HCT116 (cell line): ENCODE data around the gene MLLT6. TPM values are rescaled to one million over a fixed set of nuclear protein-coding genes. Genes with fewer than 3 reads are reported as not detected.

Experiments
- ATAC-seq: fragments of 200-7000 bp; cut with Tn5 transposase; 2 replicates; pipeline ENCODE4 v1.9.1; 2020; ENCODE audit warnings: mild to moderate bottlenecking, moderate library complexity
- BruUV-seq: library from RNA; stranded (reverse); fragments of 400-500 nt; replicated peaks from 2 replicates; lab custom pipeline; 2021; lab: Mats Ljungman, UMichigan
- CTCF ChIA-PET: fragments of 300-600 bp; sonication (Branson Sonifier 250); formaldehyde crosslinking; loops from one replicate; lab custom pipeline; 2021; ENCODE audit warnings: antibody characterized with exemption; lab: Charles Lee
- POLR2A ChIA-PET: fragments of 300-600, 350-600 bp; sonication (Branson Sonifier 250); formaldehyde crosslinking; loops from one replicate; lab custom pipeline; 2021; ENCODE audit warnings: antibody characterized with exemption; lab: Charles Lee
- RAD21 ChIA-PET, 2 experiments: fragments of 300-600 bp; sonication (Branson Sonifier 250); formaldehyde crosslinking; loops; one replicate each; lab custom pipeline; 2023; ENCODE audit warnings: low total read pairs in 2 of 2; ENCODE audit not compliant: uncharacterized antibody in 2 of 2, unreplicated experiment in 2 of 2, low non-redundant PET in 1 of 2; lab: Charles Lee
- DNase-seq: peaks from one replicate; pipeline ENCODE4 v3.0.0-alpha.2; 2010; ENCODE audit warnings: low read depth, low spot score
- H2AFZ ChIP-seq: fragments of 200-600 bp; shearing (Covaris generic), sonication (generic); 2 replicates; pipeline ENCODE4 v1.6.1; 2017; ENCODE audit warnings: low read depth, mixed run types, mixed read lengths, antibody characterized with exemption, low read length; ENCODE audit not compliant: poor library complexity, severe bottlenecking
- H3K27ac ChIP-seq: 2 replicates; pipeline ENCODE4 v1.5.1; 2012; ENCODE audit warnings: low read depth, low read length
- H3K27me3 ChIP-seq: fragments of 200-600 bp; sonication (generic); 2 replicates; pipeline ENCODE4 v1.6.1; 2016; ENCODE audit warnings: mixed run types, low read length, mixed read lengths; ENCODE audit not compliant: insufficient read depth
- H3K36me3 ChIP-seq, 2 experiments: fragments of 200-500 bp in 1 of 2; fragments of 200-600 bp in 1 of 2; sonication (Bioruptor generic) in 1 of 2; sonication (generic) in 1 of 2; 2 replicates each; pipeline versions ENCODE4 v1.5.1 to v1.6.1; 2014 to 2016; ENCODE audit warnings: low read length in 2 of 2, inconsistent platforms in 1 of 2, mixed read lengths in 1 of 2, mixed run types in 1 of 2; ENCODE audit not compliant: insufficient read depth in 2 of 2, control insufficient read depth in 1 of 2
- H3K4me1 ChIP-seq, 2 experiments: fragments of 200-600 bp in 1 of 2; sonication (generic) in 1 of 2; 2 replicates each; pipeline versions ENCODE4 v1.5.1 to v1.6.1; 2012 to 2017; ENCODE audit warnings: low read length in 2 of 2, inconsistent platforms in 1 of 2, mild to moderate bottlenecking in 1 of 2, mixed read lengths in 1 of 2, mixed run types in 1 of 2, moderate library complexity in 1 of 2; ENCODE audit not compliant: insufficient read depth in 2 of 2, control insufficient read depth in 1 of 2
- H3K4me2 ChIP-seq: fragments of 200-600 bp; sonication (generic); 2 replicates; pipeline ENCODE4 v1.6.1; 2017; ENCODE audit warnings: mixed run types, low read length, mixed read lengths
- H3K4me3 ChIP-seq, 2 experiments: fragments of 200-600 bp in 1 of 2; sonication (generic) in 1 of 2; replicated peaks in 1 of 2; 2 replicates each; pipeline ENCODE4 v1.5.1; 2011 to 2016; ENCODE audit warnings: low read length in 2 of 2, control low read depth in 1 of 2, low read depth in 1 of 2, mild to moderate bottlenecking in 1 of 2, mixed read lengths in 1 of 2, mixed run types in 1 of 2
- H3K79me2 ChIP-seq: fragments of 200-600 bp; sonication (generic); 2 replicates; pipeline ENCODE4 v1.6.1; 2017; ENCODE audit warnings: mild to moderate bottlenecking, mixed run types, low read length, moderate library complexity, mixed read lengths; ENCODE audit not compliant: insufficient read depth
- H3K9ac ChIP-seq: fragments of 200-600 bp; sonication (generic); 2 replicates; pipeline ENCODE4 v1.6.1; 2016; ENCODE audit warnings: low read length, mixed read lengths
- H3K9me2 ChIP-seq: fragments of 200-600 bp; sonication (generic), shearing (Covaris generic); 2 replicates; pipeline ENCODE4 v1.6.1; 2017; ENCODE audit warnings: mixed run types, mild to moderate bottlenecking, moderate library complexity; ENCODE audit not compliant: insufficient read depth
- H3K9me3 ChIP-seq, 2 experiments: fragments of 200-500 bp in 1 of 2; fragments of 200-600 bp in 1 of 2; sonication (Bioruptor generic) in 1 of 2; sonication (generic) in 1 of 2; 2 replicates each; pipeline ENCODE4 v1.6.1; 2014 to 2017; ENCODE audit warnings: low read length in 2 of 2, mixed read lengths in 2 of 2, inconsistent platforms in 1 of 2, low read depth in 1 of 2, mild to moderate bottlenecking in 1 of 2, mixed run types in 1 of 2, moderate library complexity in 1 of 2; ENCODE audit not compliant: control insufficient read depth in 1 of 2, insufficient read depth in 1 of 2
- H4K20me1 ChIP-seq: fragments of 200-600 bp; sonication (generic), shearing (Covaris generic); 2 replicates; pipeline ENCODE4 v1.6.1; 2017; ENCODE audit warnings: mixed run types, mild to moderate bottlenecking, moderate library complexity; ENCODE audit not compliant: insufficient read depth
- JUND ChIP-seq: IDR thresholded peaks from 2 replicates; pipeline ENCODE4 v1.6.1; 2012
- TCF7L2 ChIP-seq: IDR thresholded peaks from 2 replicates; pipeline ENCODE4 v1.7.0; 2011; ENCODE audit warnings: borderline replicate concordance, inconsistent platforms; ENCODE audit not compliant: insufficient read depth, insufficient read length; ENCODE audit errors: extremely low read depth
- ZFX ChIP-seq: fragments of 450-650 bp; IDR thresholded peaks from 2 replicates; pipeline ENCODE4 v1.6.1; 2017
- ZNF274 ChIP-seq: fragments of 200-500 bp; sonication (Bioruptor generic); IDR thresholded peaks from 2 replicates; pipeline ENCODE4 v1.6.1; 2014; ENCODE audit warnings: mild to moderate bottlenecking, low read depth, low read length, inconsistent platforms
- intact Hi-C: fragments of 100-400 bp; cut with micrococcal nuclease; formaldehyde crosslinking; loops from 2 replicates; pipeline ENCODE4 v1.10.0; 2022
- total RNA-seq: library from RNA; stranded (reverse); gene quantifications from one replicate; pipeline ENCODE4 v1.2.1, GENCODE V29; 2021; ENCODE audit not compliant: unreplicated experiment
- TF ChIP-seq, protein P1 (sequence below): IDR thresholded peaks from 2 replicates; pipeline ENCODE4 v1.6.1; 2011; ENCODE audit warnings: mild to moderate bottlenecking, low read length, moderate library complexity; ENCODE audit not compliant: insufficient replicate concordance; ENCODE audit errors: extremely low read depth

Gene MLLT6
- total RNA-seq, 1 experiment from 2014 or later: 110 TPM

GRCh38 chr17:38752308-38753070 is 47.4 kb downstream of the MLLT6 start, which contains the start of gene PSMB3 (continued):
- TF ChIP-seq, protein P1, sequence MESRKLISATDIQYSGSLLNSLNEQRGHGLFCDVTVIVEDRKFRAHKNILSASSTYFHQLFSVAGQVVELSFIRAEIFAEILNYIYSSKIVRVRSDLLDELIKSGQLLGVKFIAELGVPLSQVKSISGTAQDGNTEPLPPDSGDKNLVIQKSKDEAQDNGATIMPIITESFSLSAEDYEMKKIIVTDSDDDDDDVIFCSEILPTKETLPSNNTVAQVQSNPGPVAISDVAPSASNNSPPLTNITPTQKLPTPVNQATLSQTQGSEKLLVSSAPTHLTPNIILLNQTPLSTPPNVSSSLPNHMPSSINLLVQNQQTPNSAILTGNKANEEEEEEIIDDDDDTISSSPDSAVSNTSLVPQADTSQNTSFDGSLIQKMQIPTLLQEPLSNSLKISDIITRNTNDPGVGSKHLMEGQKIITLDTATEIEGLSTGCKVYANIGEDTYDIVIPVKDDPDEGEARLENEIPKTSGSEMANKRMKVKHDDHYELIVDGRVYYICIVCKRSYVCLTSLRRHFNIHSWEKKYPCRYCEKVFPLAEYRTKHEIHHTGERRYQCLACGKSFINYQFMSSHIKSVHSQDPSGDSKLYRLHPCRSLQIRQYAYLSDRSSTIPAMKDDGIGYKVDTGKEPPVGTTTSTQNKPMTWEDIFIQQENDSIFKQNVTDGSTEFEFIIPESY: peak; percentile 51
- no peak for TF ChIP-seq JUND
- no peak for TF ChIP-seq TCF7L2
- TF ChIP-seq, all 23 proteins: peak for 9

DNA sequence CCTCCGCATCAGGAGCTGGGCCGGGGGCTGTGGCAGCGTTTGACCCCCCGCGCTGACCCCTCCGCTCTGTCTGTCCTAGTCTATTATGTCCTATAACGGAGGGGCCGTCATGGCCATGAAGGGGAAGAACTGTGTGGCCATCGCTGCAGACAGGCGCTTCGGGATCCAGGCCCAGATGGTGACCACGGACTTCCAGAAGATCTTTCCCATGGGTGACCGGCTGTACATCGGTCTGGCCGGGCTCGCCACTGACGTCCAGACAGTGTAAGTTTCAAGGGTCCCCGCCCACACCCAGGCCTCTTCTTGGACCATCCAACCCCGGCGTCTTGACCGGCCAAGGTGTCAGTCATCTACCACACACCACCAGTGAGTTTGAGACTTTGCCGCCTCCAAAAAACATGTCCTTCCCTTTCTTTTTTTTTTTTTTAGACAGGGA is 48.0 kb downstream of the MLLT6 start:
- peaks cover 66% of the 10 kb centered on the region for H3K79me2 ChIP-seq
- TF ChIP-seq ZNF274 (no peak), ZFX (peak; percentile 25; the same call in 1 of the 2 replicates)
- TSS peak; percentile 72 for BruUV-seq
- no peaks in the 10 kb centered on the region for H3K27me3 ChIP-seq
- H3K9me3 ChIP-seq: no peaks in the 10 kb centered on the region
- intact Hi-C loops: loop anchor here (5.0 kb wide), 4 partner anchors 44 to 114 kb away; partner anchors contain the start of genes PIP4K2B and RPL23
- peaks cover 18 to 46% of the 10 kb centered on the region in 2 experiments for H3K4me1 ChIP-seq
- no peak overlapping the region for H2AFZ ChIP-seq
- ChIA-PET POLR2A (interaction anchor here (0.7 to 2.1 kb wide), 2 partner anchors 12 to 109 kb away, joined by 3 to 4 read pairs; no protein-coding TSS in a partner anchor), RAD21 (no interaction called here), CTCF (no interaction called here)
- no peaks in the 10 kb centered on the region for H3K9me2 ChIP-seq
- H3K27ac ChIP-seq: peak overlapping the region; percentile 100
- H3K4me2 ChIP-seq: peak overlapping the region; percentile 94
- peak overlapping the region; percentile 99 to 100 for H3K4me3 ChIP-seq
- H3K36me3 ChIP-seq: peaks cover 22 to 33% of the 10 kb centered on the region in 2 experiments
- peak overlapping the region; percentile 93 for H3K9ac ChIP-seq
- H4K20me1 ChIP-seq: no peaks in the 10 kb centered on the region
- DNase-seq: no peak
- ATAC-seq: no peak
